AG08395 (cell line): ENCODE measurements around the gene DCAF11.
A peak's percentile ranks its signal among the peaks of the same experiment; 100 is the strongest.

Experiments used
- DNase-seq: peaks from one replicate; pipeline ENCODE4 v3.0.0; 2012; ENCODE audit warnings: mixed read lengths, low spot score

The DCAF11 gene

DNA sequence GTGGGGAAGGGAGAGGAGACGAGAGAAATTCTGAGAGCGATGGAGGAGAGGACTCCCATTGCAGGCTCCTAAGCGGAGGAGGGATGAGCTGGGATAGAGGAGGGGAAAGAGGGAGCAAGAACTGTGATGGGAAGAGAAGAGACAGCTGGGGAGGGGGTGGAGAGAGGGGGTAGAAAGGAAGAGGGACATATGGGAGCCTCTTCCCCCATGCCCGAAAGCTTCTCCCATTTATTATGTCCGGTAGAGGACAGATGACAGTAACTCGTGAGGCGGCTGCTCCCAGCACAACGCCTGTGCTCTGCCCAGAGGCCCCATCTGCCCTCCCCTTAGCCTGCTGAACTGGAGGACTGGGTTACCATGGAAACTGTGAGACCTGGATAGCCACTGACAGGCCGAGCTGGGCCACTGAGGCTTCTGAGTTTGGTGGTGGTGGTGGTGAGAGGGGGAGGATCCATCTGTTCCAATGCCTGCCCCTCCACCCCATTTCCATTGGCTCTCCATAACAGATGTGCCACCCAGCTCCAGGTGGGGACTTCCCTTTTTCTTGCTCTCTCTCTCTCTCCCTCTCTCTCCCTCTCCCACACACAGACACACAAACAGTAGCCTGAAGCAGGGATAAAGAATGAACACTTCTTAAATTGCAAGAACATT is 35.0 kb upstream of the DCAF11 start:
- DNase-seq = no peak

DNA sequence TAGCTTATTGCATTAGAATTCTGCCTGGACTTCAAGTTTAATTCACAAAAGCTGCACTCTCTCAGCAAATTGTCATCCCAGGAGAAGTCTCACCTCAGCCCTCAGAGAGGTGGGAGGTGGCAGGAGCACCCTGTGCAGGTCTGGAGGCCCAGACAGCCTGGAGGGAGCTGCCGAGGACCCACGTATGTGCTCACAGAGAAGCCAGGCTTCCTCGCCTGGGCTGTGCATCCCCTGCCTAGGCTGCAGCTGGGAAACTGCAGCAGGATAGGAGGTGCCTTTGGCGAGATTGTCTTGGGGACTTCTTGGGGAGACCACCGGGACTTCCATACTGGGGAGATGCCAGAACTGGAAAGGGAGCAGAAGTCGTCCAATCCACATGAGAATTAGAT is 34.4 kb upstream of the DCAF11 start:
- DNase-seq = no peak

DNA sequence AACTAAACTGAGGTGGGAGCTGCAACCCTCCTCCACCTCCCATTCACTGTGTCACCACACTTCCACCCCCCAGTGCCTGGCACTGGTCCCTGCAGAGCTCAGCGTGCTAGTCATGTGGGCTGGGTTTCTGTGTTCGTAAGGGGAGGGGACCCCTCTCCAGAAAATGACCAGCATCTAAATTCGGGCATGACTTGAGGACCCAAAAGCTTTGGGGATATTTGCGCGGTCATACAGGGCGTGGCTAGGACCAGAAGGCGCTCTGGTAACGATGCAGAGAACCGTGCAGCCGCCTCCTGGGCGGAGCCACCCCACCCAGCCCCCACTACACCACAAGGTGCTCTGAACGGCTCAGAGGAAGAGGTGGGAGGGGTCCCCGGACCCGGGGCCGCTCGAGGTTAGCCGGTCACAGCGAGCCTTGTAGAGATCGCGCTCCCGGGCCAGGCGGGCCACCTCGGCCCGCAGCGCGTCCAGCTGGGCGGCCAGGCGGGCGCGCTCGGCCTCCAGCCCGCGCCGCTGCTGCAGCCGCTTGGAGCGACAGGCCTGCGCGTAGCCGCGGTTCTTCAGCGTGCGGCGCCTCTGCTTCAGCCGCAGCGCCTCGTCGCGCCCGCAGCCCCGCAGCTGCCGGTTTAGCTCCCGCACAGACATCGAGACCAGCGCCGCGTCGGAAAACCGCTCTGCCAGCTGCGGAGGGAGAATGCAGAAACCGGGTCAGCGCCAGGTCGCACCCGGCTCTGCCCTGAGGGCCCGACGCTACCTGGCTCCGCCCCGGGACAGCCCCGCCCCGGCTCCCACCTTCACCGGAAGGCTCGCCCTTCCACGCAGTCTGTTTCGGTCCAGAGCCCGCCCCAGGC is 33.5 kb upstream of the DCAF11 start:
- peak; percentile 39 for DNase-seq

DNA sequence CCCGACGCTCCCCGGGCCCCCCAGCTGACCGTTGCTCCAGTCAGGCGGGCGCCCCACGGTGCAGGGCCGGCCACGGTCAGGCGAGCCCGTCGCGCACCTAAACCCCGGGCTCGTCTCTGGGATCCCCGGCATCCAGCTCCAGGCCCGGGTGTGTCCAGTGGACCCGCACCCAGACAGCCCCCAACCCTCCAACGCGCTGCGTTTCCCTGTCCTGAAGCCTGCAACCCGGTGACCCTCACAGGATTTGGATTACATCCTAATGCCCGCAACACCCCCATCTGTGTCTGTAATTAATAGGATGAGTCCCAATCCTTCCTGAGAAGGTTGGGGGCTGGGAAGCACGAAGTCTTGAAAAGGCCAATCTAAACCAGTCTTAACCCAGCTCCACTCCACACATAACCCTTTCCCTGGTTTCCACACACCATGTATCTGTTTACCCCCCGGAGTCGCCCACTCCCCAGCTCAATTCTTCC is 32.8 kb upstream of the DCAF11 start:
- no peak for DNase-seq

DNA sequence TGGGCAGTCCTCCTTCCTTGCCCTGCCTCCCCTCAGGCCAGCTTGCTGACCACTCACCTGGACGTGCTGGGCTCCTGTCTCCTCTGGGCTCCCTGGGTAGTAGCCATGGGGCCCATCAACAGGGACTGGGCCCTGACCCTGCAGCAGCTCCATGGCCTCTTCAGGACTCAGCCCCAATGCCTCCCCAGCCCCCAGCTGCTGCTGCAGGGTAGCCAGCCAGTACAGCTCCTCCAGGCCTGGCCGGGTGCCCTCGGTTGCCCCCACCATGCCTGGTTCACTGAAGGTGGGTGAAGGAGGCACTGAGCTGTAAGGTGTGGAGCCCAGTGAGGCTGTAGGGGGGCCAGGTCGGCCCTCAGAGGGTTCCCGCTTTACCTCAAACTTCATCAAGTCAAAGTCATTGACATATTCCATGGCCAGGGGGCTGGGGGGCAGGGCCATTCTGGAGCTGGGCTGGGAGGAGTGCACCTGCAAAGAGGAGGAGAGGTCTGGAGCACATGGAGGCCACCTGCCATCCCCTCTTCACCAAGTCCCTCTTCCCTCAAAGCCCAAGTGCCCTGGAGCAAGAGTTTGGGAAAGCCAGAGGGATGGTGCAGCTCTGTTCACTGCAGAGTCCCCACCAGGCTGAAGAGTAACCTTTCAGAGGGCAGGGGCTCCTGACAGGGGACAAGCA is 32.0 kb upstream of the DCAF11 start:
- no peak for DNase-seq

DNA sequence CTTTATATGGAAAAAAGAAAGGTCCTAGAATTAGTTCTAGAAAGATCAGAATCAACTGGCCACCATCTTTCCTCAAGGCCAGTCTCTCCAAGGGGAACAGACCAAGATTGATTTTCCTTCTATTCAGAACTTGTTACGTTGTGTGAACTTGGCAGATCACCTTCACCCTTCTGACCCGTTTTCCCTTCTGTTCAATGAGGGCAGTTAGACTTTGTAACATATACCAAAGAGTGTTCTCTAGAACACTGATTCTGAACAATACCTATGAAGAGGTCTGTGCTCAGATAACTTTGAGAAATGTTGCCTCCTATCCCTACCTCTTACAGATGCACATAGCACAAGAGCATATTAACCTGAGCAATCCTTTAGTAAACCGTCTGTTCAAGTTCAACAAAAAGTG is 31.1 kb upstream of the DCAF11 start:
- DNase-seq = no peak

DNA sequence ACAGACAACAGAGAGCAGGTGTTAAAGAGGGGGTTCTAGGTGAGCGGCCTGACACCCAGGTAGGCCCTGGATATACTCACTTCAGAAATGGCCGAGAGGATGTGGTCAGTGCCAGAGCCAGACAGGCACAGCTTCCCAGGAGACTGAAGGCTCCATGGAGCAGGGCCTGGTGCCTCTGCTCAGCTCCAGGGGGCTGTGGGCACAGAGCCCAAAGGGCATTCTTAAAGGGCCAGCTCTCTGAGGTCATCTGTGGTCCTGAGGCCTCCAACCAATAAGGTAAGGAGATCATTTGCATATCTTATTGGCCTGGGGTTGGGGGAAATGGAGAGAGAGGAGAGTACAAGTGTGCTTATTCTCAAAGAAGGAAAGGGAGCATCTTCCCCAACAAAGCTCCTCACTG is 30.1 kb upstream of the DCAF11 start:
- DNase-seq = no peak

DNA sequence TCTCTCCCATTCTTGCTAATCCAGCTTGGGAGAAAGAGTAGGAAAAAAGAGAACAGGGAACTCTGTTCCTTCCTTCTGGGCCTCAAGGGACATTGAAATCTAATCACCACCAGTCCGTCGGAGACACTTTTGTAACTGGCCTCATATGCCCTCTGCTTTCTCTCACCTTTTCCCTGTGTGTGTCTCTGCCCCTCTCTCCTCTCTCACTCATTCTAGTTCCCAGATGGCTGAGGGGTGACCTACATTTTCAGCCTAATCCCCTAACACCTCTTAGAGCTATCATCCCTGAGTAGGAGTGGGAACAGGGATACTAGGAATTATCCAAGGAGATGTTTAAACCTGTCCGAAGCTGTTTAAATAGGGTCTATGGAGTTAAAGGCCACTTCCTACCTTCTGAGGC is 29.4 kb upstream of the DCAF11 start:
- no peak for DNase-seq

DNA sequence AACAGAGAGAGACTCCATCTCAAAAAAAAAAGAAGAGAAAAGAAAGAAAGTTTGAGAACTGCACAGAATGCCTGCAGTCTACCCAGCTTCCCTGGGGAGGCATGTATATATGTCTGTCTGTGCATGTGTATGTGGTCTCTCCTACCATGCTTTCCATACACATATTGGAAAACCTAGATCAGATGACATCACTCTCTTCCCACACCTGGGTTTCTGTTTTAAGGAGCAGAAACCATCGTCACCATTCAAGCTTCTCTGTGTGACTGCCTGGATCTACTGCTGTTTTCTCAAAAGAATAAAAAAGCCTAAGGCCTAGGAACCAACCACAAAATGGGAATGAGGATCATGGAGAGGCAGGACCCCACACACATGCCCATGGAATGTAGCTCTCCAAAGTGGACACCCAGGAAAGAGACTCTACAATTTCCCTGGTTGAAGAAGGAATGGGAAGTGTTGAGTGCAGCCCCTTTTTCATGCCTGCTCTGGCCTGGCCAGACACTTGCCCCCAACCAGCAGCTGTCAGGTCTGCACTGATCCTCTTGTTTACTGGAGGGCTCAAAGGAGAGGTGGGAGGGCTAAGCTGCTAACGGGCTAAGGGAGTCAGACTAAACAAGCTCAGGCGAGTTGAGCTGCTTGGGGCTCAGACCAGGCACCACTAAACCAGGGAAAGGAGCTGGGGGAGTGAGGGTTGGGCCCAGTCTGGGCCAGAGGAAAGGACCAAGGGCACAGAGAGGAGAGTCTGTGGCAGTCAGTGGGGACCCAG is 28.2 kb upstream of the DCAF11 start:
- DNase-seq = no peak

DNA sequence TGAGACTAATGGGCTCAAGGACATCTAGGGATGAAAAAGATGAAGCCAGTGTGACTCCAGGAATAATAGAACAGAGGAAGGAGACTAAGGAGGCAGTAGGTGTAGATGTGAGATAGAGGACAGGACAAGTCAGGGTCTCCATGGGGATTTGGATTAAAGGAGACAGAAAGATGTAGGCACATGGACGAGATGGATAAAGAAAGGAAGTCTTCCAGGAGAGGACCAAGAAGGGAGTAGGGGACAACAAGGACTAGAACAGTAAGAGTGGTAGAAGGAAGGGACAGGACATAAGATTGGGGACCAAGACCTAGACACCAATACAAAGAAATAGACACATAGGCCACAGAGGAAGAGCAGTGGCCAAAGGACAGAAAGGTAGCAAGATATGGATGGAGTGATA is 27.6 kb upstream of the DCAF11 start:
- no peak for DNase-seq

DNA sequence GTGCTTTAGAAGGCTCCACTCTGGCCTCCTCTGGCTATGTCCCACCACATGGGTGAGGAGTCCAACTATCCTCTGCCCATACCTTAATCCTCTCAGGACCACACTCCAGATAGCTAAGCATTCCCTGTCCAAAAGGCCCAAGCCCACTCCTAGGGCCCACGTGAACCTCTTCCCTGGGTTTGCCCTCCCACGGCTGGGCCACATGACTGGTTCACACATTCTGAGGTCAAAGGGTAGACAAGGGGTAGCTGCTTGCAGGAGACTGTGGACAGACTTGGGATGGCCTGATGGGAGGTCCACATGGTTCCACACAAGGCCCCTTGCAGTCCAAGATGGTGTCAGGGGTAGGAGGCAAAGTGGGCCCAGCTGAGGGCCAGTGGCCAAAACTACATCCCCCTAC is 26.5 kb upstream of the DCAF11 start:
- no peak for DNase-seq

DNA sequence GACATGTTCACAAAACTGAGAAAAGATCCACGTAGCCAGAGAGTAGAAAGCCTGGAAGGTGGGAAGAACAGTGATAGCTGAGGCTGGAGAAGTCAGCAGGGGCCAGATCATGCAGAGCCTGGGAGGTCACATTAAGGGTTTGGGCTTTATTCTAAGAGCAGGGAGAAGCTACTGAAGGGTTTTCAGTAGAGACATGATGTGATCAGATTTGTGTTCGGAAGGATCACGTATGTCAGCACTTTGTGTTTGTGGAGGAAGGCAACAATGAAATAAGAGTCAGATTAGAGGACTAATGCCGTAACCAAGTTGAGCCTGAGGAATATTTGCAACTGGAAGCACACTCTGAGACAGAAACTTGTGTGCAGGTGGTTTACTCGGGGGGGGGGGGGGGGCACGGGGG is 24.7 kb upstream of the DCAF11 start:
- no peak for DNase-seq

DNA sequence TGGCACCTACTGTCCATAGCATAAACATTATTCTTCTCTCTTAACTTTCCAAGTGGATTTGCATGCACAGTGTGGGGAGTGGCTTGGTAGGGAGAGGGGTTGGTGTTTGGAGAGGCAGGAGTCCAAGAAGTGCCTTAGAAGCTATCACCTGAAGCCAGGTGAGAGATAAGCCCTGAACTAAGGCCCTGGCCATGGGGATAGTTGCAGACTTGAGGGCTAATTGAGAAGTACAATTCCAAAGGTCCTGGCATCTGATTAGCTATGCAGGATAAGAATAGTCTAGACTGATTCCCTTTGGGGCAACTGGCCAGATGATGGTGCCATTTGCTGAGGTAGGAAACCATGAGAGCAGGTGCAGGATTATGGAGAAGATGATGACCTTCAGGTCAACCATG is 22.5 kb upstream of the DCAF11 start:
- no peak for DNase-seq

DNA sequence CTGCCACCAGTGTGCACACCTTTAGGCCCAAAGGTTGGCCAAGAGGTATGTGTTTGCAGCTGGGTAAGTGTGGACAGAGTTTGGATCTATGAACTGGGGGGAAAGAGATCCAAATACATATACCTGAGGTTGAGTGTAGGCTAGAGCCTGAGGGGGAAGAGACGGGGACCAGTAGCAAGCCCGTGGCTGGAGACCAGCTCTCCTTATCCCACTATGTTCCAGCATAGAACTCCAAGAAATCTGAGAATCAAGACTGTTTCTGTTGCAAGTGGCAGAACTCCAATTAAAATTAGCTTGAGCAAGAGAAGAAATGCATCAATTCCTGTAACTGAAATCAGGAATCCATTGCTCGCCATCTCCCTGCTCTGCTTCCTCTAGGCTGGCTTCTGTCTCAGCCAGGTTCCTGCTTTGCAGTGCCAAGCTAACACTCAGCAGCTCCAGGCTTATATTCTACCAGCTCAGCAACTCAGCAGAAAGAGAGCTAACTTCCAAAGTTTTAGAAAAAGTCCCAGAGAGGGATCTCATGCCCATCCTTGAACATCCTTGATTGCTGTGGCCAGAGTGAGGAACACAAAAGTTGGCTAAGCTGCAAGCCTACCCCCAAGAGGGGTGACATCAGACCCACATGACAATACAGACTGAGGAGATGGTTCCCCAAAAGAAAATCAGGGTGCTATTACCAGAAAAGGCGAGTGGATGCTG is 21.9 kb upstream of the DCAF11 start:
- DNase-seq = no peak

DNA sequence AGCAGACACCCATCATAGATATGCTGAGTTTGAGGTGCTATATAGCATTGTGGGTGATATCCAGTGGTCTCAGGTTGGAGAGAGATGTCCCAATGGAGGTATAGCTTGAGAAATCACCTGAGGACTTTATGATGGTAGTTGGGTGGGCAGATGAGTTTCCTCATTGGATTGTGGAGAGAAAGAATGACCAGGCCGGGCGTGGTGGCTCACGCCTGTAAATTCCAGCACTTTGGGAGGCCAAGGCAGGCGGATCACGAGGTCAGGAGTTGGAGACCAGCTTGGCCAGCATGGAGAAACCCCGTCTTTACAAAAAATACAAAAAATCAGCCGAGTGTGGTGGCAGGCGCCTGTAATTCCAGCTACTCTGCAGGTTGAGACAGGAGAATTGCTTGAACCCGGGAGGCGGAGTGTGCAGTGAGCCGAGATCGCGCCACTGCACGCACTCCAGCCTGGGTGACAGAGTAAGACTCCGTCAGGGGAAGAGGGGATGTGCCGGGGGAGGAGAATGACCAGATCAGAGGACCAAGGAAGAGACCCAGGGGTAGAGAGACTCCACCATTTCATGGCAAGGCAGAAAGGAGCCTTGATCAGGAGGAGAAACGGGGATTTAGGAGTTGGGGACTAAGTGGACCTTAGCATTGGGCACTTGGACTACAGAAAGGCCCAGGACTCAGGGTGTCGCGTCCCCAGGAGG is 21.2 kb upstream of the DCAF11 start:
- DNase-seq = no peak

DNA sequence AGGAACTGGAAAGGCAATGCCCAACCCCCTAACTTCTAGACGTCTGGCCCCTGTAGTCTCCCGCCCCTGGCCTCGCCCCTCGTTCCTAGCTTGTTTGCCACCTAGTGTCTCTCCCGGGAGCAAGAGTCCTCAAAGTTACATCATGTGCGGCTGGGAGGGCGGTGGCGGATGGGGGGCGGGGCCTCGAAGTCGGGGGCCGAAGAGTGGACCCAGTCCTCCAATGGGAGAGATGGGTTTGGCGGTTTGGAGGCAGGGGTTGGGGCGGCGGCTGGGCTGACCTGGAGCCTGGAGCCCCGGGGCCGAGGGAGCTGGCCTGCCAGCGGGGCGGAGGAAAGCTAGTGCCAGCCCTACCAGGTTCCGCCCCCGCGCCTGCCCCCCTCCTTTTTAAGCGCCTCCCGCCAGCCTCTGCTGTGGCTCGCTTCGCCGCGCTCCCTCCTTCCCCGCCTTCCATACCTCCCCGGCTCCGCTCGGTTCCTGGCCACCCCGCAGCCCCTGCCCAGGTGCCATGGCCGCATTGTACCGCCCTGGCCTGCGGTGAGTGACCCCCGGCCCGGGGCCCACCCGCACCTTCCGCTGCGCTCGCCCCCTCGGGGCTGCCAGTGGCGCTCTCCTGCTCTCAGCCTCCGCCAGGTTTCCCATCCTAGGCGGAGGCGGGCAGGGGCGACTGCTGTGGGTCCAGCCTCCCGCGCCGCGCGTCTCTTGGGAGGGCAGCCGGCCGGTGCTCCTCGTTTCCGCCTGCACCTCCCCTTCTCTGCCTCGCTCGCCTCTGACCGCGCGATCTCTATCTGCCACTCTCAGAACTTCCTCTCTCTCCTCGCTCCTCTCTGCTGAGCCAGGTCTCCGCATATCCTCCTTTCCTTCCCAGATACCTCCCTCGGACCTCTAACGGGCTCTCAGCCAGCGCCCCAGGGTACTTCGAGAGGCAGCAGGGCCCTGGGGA is 20.4 kb upstream of the DCAF11 start, which contains the start of gene PCK2:
TSS of gene PCK2 (plus strand) at position 411 of the 940 bp plus-strand sequence. CDS start at position 506, 95 bp downstream.
- DNase-seq = peak; percentile 98

DNA sequence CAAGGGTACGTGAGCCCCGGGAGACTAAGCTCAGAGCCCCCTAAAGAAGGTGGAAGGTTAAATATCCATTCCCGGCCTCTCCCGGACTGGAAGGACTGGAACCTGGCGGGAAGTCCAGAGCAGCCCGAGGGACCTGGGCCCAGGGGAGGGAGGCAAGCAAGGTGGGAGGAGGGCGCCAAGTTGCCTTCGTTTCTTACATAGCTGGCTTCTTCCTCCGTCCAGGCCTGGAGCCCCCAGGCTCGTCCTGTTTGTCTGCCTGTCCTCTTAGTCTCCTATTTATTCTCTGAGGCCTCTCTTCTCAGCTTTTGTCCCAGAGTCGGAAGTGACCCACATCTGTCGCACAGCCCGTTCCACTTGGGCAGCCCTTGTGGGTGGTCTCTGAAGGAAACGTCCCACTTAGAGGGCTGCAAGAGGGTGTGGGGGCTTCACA is 19.7 kb upstream of the DCAF11 start:
- peak; percentile 15 for DNase-seq

DNA sequence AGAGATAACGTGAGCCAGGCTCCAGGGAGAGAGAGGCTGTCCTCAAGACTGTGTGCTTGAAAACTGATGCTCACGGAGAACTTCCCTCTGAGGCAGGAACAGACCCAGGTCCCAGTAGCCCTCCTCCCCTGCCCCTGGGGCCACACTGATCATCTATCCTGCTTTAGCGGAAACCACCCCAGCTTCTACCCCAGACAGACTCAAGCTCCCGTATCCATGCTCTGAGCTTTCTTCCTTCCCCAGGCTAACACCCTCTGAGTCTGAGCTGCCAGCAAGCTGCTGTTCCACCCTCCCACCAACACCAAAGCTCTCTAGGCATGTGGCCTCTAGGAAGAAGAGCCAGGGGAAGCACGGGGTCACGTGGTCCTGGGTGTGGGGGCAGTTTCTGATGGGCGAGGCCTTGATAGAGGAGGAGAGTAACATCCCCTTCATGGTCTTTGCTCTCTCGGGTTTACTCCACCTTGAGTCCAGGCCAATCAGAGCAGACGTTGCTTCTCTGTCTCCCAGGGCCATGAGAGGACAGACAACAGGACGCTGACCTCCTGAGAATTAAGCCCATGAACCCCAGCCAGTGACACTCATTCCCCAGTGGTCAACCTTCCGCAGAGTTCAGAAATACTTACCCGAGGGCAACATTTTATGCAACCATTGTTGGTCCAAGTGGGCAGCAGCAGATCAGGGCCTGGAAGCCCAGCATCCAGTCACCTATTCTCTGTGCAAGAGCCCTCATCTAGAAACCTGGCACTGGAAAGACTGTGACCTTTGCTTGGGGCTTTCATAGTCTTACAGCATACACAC is 19.1 kb upstream of the DCAF11 start:
- DNase-seq = peak; percentile 71
